NOMO-1 (cell line): ENCODE results near the gene DZIP3.
A peak's percentile ranks its signal among the peaks of the same experiment; 100 is the strongest.

Source experiments
- DNase-seq, 2 experiments: peaks; one replicate each; lab custom pipeline; 2025; ENCODE audit not compliant: unreplicated experiment in 2 of 2; lab: John Stamatoyannopoulos, UW

DZIP3 gene

GRCh38 chr3:108589081-108589997, at the start of gene DZIP3, which contains the start of gene CIP2A:
Gene DZIP3 (plus strand): TSS chr3:108589722. CDS start chr3:108605407, 15,685 bp downstream.
Gene CIP2A (minus strand): TSS chr3:108589438. CDS start chr3:108589375, 63 bp downstream.
- DNase-seq = peak; percentile 77 to 88

GRCh38 chr3:108546247-108546646, 43.3 kb upstream of the DZIP3 start:
- DNase-seq = no peak

GRCh38 chr3:108546692-108547091, 42.8 kb upstream of the DZIP3 start:
- DNase-seq = no peak

GRCh38 chr3:108548304-108548703, 41.2 kb upstream of the DZIP3 start:
- DNase-seq = no peak

GRCh38 chr3:108548886-108549285, 40.6 kb upstream of the DZIP3 start:
- no peak for DNase-seq

GRCh38 chr3:108552267-108553159, 37.0 kb upstream of the DZIP3 start:
- DNase-seq = peak in 1 of 2 experiments; percentile 39

GRCh38 chr3:108554229-108554628, 35.3 kb upstream of the DZIP3 start:
- DNase-seq = no peak

GRCh38 chr3:108554913-108555571, 34.5 kb upstream of the DZIP3 start:
- no peak for DNase-seq

- DNase-seq = no peak
These were observed 33.4 kb upstream of the DZIP3 start for GRCh38 chr3:108555966-108556581.

GRCh38 chr3:108562565-108562964, 27.0 kb upstream of the DZIP3 start:
- no peak for DNase-seq

- DNase-seq = no peak
These were observed 25.0 kb upstream of the DZIP3 start for GRCh38 chr3:108564564-108564963.

GRCh38 chr3:108565506-108565905, 24.0 kb upstream of the DZIP3 start:
- DNase-seq = no peak

- no peak for DNase-seq
These were observed 22.9 kb upstream of the DZIP3 start for GRCh38 chr3:108566599-108566998.

- no peak for DNase-seq
These were observed 20.2 kb upstream of the DZIP3 start for GRCh38 chr3:108569336-108569735.

- no peak for DNase-seq
These were observed 11.5 kb upstream of the DZIP3 start for GRCh38 chr3:108578064-108578463.

GRCh38 chr3:108588601-108589000, 921 bp upstream of the DZIP3 start:
- peak; percentile 4 to 71 for DNase-seq

- no peak for DNase-seq
These were observed 439 bp downstream of the DZIP3 start for GRCh38 chr3:108589998-108590323.

GRCh38 chr3:108590460-108590859, 938 bp downstream of the DZIP3 start:
- peak in 1 of 2 experiments; percentile 23 for DNase-seq

GRCh38 chr3:108595321-108595720, 5.8 kb downstream of the DZIP3 start:
- DNase-seq = no peak

- DNase-seq = no peak
These were observed 8.9 kb downstream of the DZIP3 start for GRCh38 chr3:108598375-108598774.
